Epithelial cell of proximal tubule (primary cell): ENCODE measurements around the gene EPHA2. TPM values are rescaled to one million over a fixed set of nuclear protein-coding genes. Genes with fewer than 3 reads are reported as not detected.

ENCODE experiments used
- DNase-seq: peaks from one replicate; pipeline ENCODE4 v3.0.0-alpha.2; 2011; ENCODE audit warnings: low read depth
- H3K4me3 ChIP-seq: 2 replicates; pipeline ENCODE4 v1.5.1; 2011; ENCODE audit warnings: low read depth, mild to moderate bottlenecking, low read length
- CTCF ChIP-seq: conservative IDR thresholded peaks from 2 replicates; pipeline ENCODE4 v1.5.1; 2012; ENCODE audit warnings: low read depth, mild to moderate bottlenecking, low read length
- total RNA-seq: library from RNA; depleted of rRNA; stranded (reverse); fragments of >200 nt; gene quantifications from 2 replicates; pipeline ENCODE4 v1.2.3, GENCODE V29; 2015

EPHA2 gene
- total RNA-seq, 1 donor from 2014 or later: 112 TPM

- no peak overlapping the region for H3K4me3 ChIP-seq
- DNase-seq: no peak
- TF ChIP-seq CTCF: no peak
These were observed 2.2 kb upstream of the EPHA2 start for GRCh38 chr1:16158025-16158424.

GRCh38 chr1:16156848-16157495 is 1.1 kb upstream of the EPHA2 start:
- no peak for TF ChIP-seq CTCF
- peak overlapping the region; percentile 92 for H3K4me3 ChIP-seq
- no peak for DNase-seq

GRCh38 chr1:16153999-16154673 is 1.7 kb downstream of the EPHA2 start:
- no peak for TF ChIP-seq CTCF
- H3K4me3 ChIP-seq: peak overlapping the region; percentile 92
- DNase-seq: no peak

- H3K4me3 ChIP-seq: peak overlapping the region; percentile 92
- no peak for DNase-seq
- no peak for TF ChIP-seq CTCF
These were observed 2.5 kb downstream of the EPHA2 start for GRCh38 chr1:16153096-16153998.

- peak overlapping the region; percentile 92 for H3K4me3 ChIP-seq
- DNase-seq: no peak
- no peak for TF ChIP-seq CTCF
These were observed 3.3 kb downstream of the EPHA2 start for GRCh38 chr1:16152481-16153087.

GRCh38 chr1:16151995-16152384 is 3.9 kb downstream of the EPHA2 start:
- peak overlapping the region; percentile 92 for H3K4me3 ChIP-seq
- DNase-seq: no peak
- TF ChIP-seq CTCF: no peak
